HG03469 (cell line): ENCODE measurements around the gene LAMA5.
"Not testable (repeated sequence)": the region's sequence is repeated elsewhere in the genome, so short reads cannot be mapped to it uniquely, and the experiment has no call there.

Experiments used
- ATAC-seq: cut with Tn5 transposase; IDR thresholded peaks from one replicate; pipeline ENCODE4 v1.9.1; 2021; ENCODE audit warnings: mild to moderate bottlenecking, moderate library complexity, moderate number of reproducible peaks; ENCODE audit not compliant: unreplicated experiment

LAMA5 gene

GRCh38 chr20:62390317-62391164 lies 23.4 kb upstream of the LAMA5 start:
- no peak for ATAC-seq

DNA sequence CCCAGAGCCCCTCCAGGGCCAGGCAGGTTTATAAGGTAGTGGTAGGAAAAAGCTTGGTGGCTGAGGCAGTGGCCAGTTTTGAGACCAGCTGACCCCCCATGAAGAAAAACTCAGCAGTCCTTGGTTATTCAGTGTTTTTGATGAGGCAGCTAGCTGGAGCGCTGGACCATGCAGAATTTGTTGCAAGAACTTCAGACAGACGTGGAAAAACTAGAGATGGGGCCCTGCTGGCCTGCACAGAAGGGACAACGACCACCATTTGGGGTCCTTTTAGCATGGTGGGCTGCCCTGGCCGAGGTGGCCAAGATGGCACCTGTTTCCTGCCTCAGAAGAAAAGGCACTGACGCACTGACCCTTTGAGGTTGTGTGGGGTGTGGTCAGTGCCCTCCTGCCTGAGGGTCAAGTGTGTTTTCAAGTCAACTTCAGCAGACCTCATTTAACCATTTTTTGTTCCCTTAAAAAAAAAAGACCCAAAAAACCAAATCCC lies 22.5 kb upstream of the LAMA5 start:
- no peak for ATAC-seq

DNA sequence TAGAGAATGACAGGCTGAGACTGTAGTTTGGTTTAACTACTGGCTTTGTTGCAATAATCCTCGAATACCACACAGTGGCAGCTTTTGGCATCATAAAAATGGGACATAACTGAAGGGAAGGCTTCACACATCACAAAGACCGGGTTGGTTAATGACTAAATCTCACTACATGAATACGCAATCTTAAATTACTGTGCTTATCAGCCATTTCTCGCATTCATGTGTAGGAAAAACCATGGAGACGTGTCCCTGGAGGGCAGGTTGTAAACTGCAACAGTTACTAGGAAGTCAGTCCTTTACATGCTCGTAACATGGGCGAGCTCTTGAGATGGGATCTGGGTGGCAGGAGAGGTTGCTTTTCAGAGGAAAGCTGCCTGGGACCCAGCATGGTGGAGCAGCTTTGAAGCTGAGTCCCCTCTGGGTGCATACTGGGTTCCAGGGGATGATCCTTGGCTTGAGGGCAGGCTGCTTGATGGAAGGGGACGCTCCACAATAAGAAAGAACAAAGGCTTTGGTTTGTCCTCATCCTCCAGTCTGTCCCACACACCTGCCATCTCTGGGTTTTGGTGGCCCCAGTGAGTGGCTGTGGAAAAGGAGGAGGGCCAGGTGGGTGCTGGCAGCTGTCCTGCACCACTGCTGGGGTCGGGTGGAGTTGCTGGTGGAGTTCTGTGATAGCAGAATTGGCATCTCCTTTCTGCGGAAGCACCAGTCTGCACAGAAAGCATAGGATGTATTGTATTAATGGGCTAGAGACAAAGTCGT lies 21.9 kb upstream of the LAMA5 start:
- ATAC-seq: no peak

- ATAC-seq: no peak
Observed at GRCh38 chr20:62387933-62388635, 21.0 kb upstream of the LAMA5 start.

DNA sequence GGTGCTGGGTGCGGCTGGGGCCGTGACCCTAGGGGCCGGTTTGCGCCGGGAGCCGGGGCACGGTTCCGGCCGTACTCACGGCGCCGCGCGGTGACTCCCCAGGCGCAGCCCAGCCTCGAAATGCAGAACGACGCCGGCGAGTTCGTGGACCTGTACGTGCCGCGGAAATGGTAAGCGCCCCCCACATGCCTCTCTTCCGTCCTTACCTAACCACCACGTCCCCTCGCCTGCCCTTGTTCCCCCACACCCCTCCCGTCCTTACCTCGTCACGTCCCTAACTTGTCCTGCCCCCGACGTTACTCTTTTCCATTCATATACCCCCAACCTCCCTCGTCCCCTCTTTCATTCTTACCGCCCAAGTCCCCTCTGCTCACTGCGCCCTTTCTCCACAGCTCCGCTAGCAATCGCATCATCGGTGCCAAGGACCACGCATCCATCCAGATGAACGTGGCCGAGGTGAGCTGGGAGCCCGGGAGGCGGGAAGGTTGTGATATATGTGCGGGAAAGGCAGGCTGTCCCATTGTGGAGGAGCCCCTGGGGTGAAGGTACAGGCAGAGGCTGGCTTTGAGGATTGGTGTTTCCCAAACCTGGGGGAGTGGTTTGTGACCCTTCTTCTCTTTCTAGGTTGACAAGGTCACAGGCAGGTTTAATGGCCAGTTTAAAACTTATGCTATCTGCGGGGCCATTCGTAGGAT lies 20.3 kb upstream of the LAMA5 start:
- ATAC-seq: no peak

- ATAC-seq: peak; percentile 56
Observed at GRCh38 chr20:62386383-62387218, 19.5 kb upstream of the LAMA5 start, which contains the start of gene RPS21. RPS21 (plus strand) TSS chr20:62387103; CDS start chr20:62387339, 236 bp downstream.

- ATAC-seq: peak; percentile 63
Observed at GRCh38 chr20:62382306-62383198, 15.4 kb upstream of the LAMA5 start.

- no peak for ATAC-seq
Observed at GRCh38 chr20:62381842-62382241, 14.7 kb upstream of the LAMA5 start.

DNA sequence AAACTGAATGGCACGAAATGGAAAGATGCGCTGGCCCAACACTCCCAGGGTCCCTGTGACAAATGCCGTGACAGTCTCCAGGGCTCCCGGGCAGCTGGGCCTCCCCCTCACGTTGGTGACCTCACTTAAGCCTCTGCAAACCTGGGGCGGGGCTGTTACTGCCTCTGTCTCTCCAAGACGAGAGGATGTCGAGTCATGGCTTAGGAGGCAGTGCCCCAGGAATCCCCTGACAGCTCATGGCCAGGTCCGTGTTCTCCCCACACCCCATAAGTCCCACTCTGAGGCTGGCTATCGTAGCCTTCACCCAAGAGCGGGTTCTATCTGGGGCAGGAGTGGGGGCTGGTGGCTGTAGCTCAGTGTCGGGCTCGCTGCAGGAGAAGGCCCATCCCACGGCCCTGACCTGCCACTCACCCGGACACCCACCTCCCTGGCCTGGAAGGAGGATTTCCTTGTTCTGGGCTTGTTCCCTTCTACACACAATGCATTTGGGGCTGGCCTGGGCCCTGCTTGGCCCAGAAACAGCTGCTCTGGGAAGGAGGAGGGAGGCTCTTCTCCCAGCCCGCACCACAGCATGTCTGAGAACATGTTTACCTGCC lies 14.2 kb upstream of the LAMA5 start:
- no peak for ATAC-seq

DNA sequence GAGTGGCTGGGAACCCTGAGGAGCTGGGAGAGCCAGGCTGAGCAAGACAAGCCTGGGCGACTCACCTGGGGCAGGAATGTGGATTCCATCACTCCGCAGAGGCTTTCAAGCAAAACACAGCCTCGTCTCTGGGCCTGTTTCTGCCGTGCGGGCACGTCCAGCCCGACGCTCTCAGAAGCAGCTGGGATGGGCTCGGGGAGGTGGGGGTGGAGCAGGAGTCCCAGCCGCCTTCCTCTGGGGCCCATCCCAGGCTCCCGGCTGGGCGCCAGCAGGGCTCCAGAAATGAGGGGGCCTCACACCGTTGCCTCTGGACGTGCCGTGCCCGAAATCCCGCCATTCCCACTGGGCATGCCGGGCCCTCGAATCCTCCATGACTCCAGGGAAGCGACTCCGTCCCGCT lies 11.1 kb upstream of the LAMA5 start:
- no peak for ATAC-seq

- no peak for ATAC-seq
Observed at GRCh38 chr20:62377615-62378178, 10.6 kb upstream of the LAMA5 start.

DNA sequence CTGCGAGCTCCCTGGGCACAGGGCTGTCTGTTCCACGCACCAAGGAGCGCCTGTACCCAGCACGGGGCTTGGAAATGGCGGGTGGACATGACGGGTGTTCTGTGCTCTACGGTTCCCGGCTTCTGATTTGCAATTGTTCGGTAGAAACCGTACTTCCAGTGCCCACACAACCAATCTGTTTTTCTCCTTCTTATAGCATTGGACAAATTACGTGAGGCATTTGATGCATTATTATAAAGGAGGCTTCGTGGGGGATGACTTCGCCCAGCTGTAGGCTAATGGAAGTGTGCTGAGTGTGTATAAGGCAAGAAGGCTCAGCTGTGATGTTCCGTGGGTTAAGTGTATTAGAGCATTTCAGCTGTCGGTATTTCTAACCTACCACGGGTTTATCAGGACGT lies 10.0 kb upstream of the LAMA5 start:
- no peak for ATAC-seq

- no peak for ATAC-seq
Observed at GRCh38 chr20:62376112-62377063, 9.3 kb upstream of the LAMA5 start.

GRCh38 chr20:62374331-62375152 lies 7.4 kb upstream of the LAMA5 start:
- ATAC-seq: no peak

- not testable (repeated sequence) for ATAC-seq
Observed at GRCh38 chr20:62373631-62374179, 6.6 kb upstream of the LAMA5 start.
